NCI-H2196 (cell line): Measurements from ENCODE around the gene GPC6.

Experiments
- DNase-seq: peaks from one replicate; lab custom pipeline; 2025; ENCODE audit not compliant: unreplicated experiment; lab: John Stamatoyannopoulos, UW

Gene GPC6

GRCh38 chr13:93268327-93269028 is 41.9 kb downstream of the GPC6 start:
- DNase-seq = no peak

DNA sequence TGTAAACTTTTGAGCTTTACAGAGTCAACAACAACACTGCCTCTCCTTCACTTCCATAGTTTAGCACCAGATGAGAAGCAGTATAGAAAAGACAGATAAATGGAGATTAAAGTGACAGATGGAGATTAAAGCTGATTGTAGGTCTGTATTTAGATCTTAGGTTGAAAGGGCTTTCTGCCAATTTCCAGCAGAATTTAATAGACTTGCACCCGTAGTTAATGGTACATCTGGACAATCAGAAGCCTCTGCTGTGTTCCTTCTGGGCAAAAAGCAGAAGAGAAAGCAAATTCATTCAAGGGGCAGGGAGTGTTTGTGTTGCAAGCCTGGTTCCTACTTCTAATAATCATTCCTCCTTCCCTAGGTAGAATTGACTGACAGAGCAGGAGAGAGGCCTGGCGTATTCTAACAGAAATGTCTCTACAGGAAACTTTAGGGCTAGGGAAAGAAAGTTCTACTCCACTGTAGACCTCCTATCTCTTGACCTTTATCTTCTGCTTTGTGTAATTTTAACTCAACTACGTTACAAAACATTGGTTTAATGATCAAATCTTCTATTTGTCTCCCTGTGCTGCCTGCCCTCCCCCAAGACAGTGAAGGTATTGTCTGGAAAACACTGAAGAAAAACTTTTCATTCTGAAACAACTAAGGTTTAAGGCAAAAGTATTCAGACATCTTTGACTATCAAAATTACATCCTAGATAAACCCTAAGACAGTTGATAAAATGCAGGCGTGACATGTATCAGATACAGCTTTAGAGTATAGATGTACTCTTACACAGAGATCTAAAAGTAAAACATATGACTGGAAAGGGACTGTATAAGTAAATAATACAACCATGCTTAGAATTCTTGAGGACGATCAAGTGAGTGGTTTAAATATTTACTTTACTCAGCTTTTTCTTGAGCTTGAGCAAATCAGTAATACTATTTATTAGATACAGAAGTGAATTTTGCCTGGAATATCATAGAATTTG is 44.4 kb downstream of the GPC6 start:
- no peak for DNase-seq

GRCh38 chr13:93279982-93280381 is 53.4 kb downstream of the GPC6 start:
- DNase-seq = no peak

GRCh38 chr13:93280688-93281087 is 54.1 kb downstream of the GPC6 start:
- DNase-seq = no peak

DNA sequence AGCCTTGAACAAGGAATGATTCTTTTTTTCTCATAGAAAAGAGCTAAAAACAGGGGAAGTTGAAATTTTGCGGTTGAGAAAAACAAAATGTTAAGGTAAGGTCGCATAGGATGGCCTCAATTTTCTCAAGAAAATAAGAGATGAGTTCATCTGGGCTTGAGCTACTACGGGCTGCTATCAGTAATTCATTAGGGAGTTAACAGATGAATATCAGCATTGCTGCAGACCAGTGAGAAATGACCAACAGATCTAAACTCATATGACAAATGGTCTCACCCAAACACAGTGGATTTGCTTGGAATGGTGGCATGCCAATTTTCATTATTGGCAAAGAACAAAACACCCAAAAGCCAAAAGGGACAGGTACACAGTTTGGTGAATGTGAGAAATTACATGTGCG is 56.6 kb downstream of the GPC6 start:
- no peak for DNase-seq

DNA sequence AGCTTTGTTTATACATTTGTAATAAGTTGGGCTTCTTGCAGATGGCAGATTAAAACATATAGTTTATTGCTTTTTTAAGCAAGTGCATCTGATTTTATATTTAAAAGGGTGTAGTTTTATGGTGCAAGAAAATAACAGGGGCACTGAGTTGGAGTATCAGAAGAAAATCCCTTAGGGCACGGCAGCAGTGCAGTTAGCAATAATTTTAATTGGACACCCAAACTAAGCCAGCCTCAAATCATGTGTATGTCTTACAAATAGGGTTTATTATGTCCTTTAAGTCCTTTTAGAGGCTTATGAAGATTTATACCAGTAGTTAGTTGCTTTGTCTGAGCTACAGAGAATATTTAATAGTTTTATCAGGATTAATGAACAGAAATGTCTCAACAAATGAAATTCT is 57.5 kb downstream of the GPC6 start:
- no peak for DNase-seq

DNA sequence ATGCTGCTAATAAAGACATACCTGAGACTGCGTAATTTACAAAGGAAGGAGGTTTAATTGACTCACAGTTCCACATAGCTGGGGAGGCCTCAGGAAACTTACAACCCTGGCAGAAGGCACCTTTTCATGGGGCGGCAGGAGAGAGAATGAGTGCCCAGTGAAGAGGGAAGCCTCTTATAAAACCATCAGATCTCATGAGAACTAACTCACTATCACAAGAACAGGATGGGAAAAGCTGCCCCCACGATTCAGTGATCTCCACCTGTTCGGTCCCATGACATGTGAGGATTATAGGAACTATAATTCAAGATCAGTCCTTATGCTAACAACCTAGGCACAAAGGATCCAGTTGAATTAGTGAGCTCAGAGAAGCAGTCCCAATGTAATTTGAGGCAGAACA is 59.4 kb downstream of the GPC6 start:
- DNase-seq = no peak

- no peak for DNase-seq
Measured at GRCh38 chr13:93289053-93289452, 62.4 kb downstream of the GPC6 start.

GRCh38 chr13:93289842-93290241 is 63.2 kb downstream of the GPC6 start:
- DNase-seq = no peak

- no peak for DNase-seq
Measured at GRCh38 chr13:93290503-93290902, 63.9 kb downstream of the GPC6 start.

- DNase-seq = no peak
Measured at GRCh38 chr13:93292366-93292765, 65.8 kb downstream of the GPC6 start.

DNA sequence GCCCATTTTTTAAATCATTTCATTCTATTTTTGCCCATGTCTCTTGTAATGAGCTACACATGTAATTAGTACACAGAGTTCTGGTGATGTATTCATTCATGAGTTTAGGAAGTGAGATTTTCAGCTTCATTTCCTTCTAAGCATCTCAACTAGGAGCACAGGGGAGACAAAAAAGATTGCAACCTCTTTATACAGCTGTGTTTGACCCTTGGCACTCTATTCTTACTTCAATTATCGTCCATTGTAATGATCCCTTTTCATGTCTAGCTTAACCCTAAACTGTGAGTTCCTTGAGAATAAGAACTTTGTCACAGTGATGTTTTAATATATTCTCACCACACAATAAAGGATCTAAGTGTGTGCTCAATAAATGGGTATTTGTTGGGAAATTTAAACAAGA is 67.1 kb downstream of the GPC6 start:
- no peak for DNase-seq

- DNase-seq = no peak
Measured at GRCh38 chr13:93296584-93296983, 70.0 kb downstream of the GPC6 start.

- no peak for DNase-seq
Measured at GRCh38 chr13:93298713-93299112, 72.1 kb downstream of the GPC6 start.

DNA sequence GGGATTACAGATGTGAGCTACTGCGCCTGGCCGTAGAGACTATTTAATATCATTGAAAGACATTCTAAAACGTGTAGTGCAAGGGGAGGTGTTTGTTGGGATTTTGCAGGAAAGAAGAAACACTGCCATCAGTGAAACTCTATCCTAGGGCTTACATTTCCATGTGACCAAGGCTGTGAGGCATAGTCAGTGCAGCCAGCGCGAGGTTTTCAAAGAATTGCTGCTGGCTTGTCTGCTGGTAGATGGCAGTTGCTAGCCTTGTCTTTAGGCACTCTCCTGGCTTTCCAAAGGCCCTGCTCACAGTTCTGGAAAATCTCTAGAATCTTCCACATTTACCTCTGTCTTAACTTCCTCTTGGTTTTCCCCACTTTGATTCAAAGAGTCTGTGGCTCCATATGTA is 77.5 kb downstream of the GPC6 start:
- DNase-seq = no peak

DNA sequence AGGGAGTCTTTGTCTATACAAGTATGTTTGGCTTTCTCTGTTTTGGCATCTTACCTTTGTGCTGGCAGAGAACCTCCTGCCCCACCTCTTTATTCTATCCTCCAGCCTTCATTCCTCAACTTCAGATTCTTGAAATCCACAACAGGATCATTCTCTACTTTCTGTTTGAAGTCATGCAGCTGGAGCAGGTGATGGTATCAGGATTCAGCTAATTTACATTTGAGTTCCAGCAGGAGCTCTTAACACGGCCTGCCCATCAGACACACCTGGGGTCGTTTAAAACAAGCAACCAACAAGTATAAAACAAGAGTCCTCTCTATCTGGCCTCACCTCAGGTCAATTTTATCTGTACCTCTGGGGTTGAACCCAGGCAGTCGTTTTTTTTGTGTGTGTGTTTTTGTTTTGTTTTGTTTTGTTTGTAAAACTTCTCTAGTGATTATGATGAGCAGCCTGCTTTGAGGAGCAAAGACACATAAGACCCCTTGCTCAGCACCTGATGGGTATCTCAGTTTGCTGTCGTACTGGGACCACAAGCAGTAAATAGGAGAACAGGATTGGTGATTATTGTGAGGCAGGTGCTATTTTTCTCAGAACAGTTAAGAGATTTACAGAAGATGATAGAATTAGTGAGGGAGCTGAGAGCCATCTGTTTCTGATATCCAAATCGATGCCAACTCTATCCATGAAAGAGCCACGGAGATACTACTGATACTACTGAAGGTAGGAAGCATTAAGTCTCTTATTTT is 78.4 kb downstream of the GPC6 start:
- DNase-seq = no peak

DNA sequence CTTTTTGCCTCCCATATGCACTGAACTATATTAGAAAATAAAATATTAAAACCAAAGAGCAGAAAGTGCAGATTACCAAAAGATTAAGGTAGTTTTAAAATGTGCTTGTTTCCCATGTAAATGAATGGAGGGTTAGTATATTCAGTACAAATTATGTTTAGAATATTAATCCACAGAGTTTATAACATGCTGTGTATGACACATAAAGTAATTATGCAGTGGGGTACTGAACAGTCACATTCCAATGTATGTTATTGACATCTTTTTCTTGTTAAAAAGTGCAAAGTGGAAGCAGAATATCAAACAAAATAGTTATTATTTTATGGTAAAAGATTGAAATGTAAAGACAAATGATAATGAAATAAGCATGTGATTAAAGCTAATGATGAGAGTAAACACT is 79.3 kb downstream of the GPC6 start:
- no peak for DNase-seq

GRCh38 chr13:93307136-93307535 is 80.5 kb downstream of the GPC6 start:
- no peak for DNase-seq

- DNase-seq = no peak
Measured at GRCh38 chr13:93307651-93308050, 81.0 kb downstream of the GPC6 start.

DNA sequence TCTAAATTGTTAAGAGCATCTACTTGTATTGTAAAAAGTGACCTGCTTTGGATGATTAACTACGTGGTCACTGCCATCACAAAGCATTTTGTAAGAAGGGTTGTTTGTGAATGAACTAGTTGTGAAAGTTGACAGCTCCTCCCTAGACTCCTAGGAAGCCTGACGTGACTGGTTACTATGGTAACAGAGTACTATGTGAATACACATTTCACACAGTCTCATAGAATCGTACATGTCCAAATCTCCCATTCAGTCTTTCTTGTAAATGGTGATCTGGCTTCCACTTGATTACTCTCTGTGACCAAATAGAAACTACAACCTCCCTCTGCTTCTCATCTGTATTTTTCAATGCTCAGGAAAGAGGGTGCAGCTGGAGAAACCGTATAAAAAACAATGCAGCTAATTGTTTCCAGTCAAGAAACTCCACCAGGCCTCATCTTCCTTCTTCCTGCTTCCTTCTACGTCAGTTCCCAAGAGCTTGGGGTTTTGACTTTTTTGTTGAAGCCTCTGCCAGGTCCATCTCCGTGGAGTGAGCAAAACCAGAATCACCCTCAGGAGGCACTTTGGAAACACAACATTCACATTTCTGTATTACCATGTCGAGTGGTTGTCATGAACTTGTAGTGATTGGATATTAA is 83.4 kb downstream of the GPC6 start:
- DNase-seq = no peak

GRCh38 chr13:93316841-93317240 is 90.2 kb downstream of the GPC6 start:
- DNase-seq = no peak
